Loucy (cell line): ENCODE data around the gene MEGF6.

Source experiments
- CTCF ChIP-seq: fragments of 200-600 bp; sonication (generic); conservative IDR thresholded peaks from 2 replicates; pipeline ENCODE4 v1.5.1; 2014; ENCODE audit warnings: mild to moderate bottlenecking, antibody characterized with exemption, low read length
- EZH2phosphoT487 ChIP-seq: fragments of 200-600 bp; IDR thresholded peaks from 2 replicates; pipeline ENCODE4 v1.6.1; 2018; ENCODE audit warnings: antibody characterized with exemption, mild to moderate bottlenecking, moderate library complexity, borderline replicate concordance

GRCh38 chr1:3614755-3615742, 3.7 kb upstream of the MEGF6 start:
- TF ChIP-seq EZH2phosphoT487, result no peak
- peak; percentile 83 for TF ChIP-seq CTCF
